GM23338 (cell line): ENCODE results near the gene OPN1MW. TPM values are rescaled to one million over a fixed set of nuclear protein-coding genes. Genes with fewer than 3 reads are reported as not detected.

Experiments used
- ATAC-seq: fragments of 200-7000 bp; cut with Tn5 transposase; 3 replicates; pipeline ENCODE4 v1.9.1; 2020
- DNase-seq: peaks from one replicate; pipeline ENCODE4 v3.0.0-alpha.2; 2015; ENCODE audit warnings: low spot score
- H2AFZ ChIP-seq: fragments of 200-600 bp; sonication (generic); 2 replicates; pipeline ENCODE4 v1.8.0; 2016; ENCODE audit warnings: antibody characterized with exemption, mild to moderate bottlenecking, moderate library complexity
- H3F3A ChIP-seq: fragments of 200-600 bp; sonication (generic); replicated peaks from 2 replicates; pipeline ENCODE4 v1.8.0; 2017; ENCODE audit warnings: antibody characterized with exemption, mixed run types, low read depth
- H3K27ac ChIP-seq: fragments of 200-600 bp; sonication (generic); 2 replicates; pipeline ENCODE4 v1.6.1; 2016; ENCODE audit warnings: low read depth
- H3K27me3 ChIP-seq: fragments of 200-600 bp; sonication (generic); 2 replicates; pipeline ENCODE4 v1.8.0; 2016; ENCODE audit warnings: mild to moderate bottlenecking, mixed run types, moderate library complexity; ENCODE audit not compliant: insufficient read depth
- H3K36me3 ChIP-seq: fragments of 200-600 bp; sonication (generic); 2 replicates; pipeline ENCODE4 v1.8.0; 2016; ENCODE audit warnings: mild to moderate bottlenecking; ENCODE audit not compliant: insufficient read depth
- H3K4me1 ChIP-seq: fragments of 200-600 bp; sonication (generic); 2 replicates; pipeline ENCODE4 v1.8.0; 2016; ENCODE audit warnings: mild to moderate bottlenecking, moderate library complexity; ENCODE audit not compliant: insufficient read depth
- H3K4me2 ChIP-seq: fragments of 200-600 bp; sonication (generic); 2 replicates; pipeline ENCODE4 v1.7.1; 2017; ENCODE audit warnings: mixed run types
- H3K4me3 ChIP-seq: fragments of 200-600 bp; sonication (generic); 2 replicates; pipeline ENCODE4 v1.6.1; 2016; ENCODE audit warnings: mixed run types
- H3K79me2 ChIP-seq: fragments of 200-600 bp; sonication (generic); replicated peaks from 2 replicates; pipeline ENCODE4 v1.8.0; 2017; ENCODE audit warnings: mild to moderate bottlenecking; ENCODE audit not compliant: insufficient read depth
- H3K9me2 ChIP-seq: fragments of 200-600 bp; sonication (generic); 2 replicates; pipeline ENCODE4 v1.8.0; 2017; ENCODE audit not compliant: insufficient read depth
- H4K20me1 ChIP-seq: fragments of 200-600 bp; sonication (generic); replicated peaks from 2 replicates; pipeline ENCODE4 v1.8.0; 2017; ENCODE audit warnings: mild to moderate bottlenecking; ENCODE audit not compliant: insufficient read depth
- H3K27ac Mint-ChIP-seq: 2 replicates; pipeline ENCODE4 v1.8.0; 2020; ENCODE audit warnings: inconsistent platforms, mild to moderate bottlenecking, moderate library complexity, mixed read lengths
- H3K27me3 Mint-ChIP-seq: 3 replicates; pipeline ENCODE4 v1.8.0; 2022; ENCODE audit warnings: low read depth, mild to moderate bottlenecking, moderate library complexity, mixed read lengths, inconsistent platforms; ENCODE audit not compliant: insufficient read depth, poor library complexity
- H3K36me3 Mint-ChIP-seq: 3 replicates; pipeline ENCODE4 v1.8.0; 2021; ENCODE audit warnings: low read depth, mild to moderate bottlenecking, inconsistent platforms, moderate library complexity, mixed read lengths
- H3K4me1 Mint-ChIP-seq: 3 replicates; pipeline ENCODE4 v1.8.0; 2020; ENCODE audit warnings: mild to moderate bottlenecking, inconsistent platforms, mixed read lengths
- H3K4me3 Mint-ChIP-seq: 3 replicates; pipeline ENCODE4 v1.8.0; 2021; ENCODE audit warnings: moderate library complexity, mild to moderate bottlenecking, inconsistent platforms, mixed read lengths
- H3K9me3 Mint-ChIP-seq: 3 replicates; pipeline ENCODE4 v1.8.0; 2020; ENCODE audit warnings: moderate library complexity, mild to moderate bottlenecking, inconsistent platforms, mixed read lengths
- CREB1 ChIP-seq: fragments of 250-450 bp; sonication (Bioruptor Pico); IDR thresholded peaks from 2 replicates; pipeline ENCODE4 v1.5.0; 2020; ENCODE audit warnings: low read depth, mild to moderate bottlenecking, moderate library complexity
- CTCF ChIP-seq, 2 experiments: fragments of 200-600 bp in 1 of 2; sonication (generic) in 1 of 2; conservative IDR thresholded peaks; 2 replicates each; pipeline versions ENCODE4 v1.5.1 to v1.6.1; 2016 to 2017; ENCODE audit warnings: antibody characterized with exemption in 2 of 2, low read depth in 2 of 2, mild to moderate bottlenecking in 2 of 2, moderate library complexity in 1 of 2
- EZH2 ChIP-seq: fragments of 200-600 bp; sonication (generic); IDR thresholded peaks from one replicate; pipeline ENCODE4 v1.8.0; 2017; ENCODE audit warnings: antibody characterized with exemption, mild to moderate bottlenecking, low read depth; ENCODE audit not compliant: unreplicated experiment
- EZH2phosphoT487 ChIP-seq: fragments of 200-600 bp; sonication (generic); IDR thresholded peaks from one replicate; pipeline ENCODE4 v1.8.1; 2018; ENCODE audit warnings: antibody characterized with exemption; ENCODE audit not compliant: unreplicated experiment
- JUNB ChIP-seq: IDR thresholded peaks from one replicate; pipeline ENCODE4 v1.6.1; 2016; ENCODE audit warnings: antibody characterized with exemption; ENCODE audit not compliant: unreplicated experiment
- NANOG ChIP-seq: IDR thresholded peaks from 2 replicates; pipeline ENCODE4 v1.6.1; 2016; ENCODE audit warnings: antibody characterized with exemption, borderline replicate concordance
- POLR2AphosphoS5 ChIP-seq: IDR thresholded peaks from 2 replicates; pipeline ENCODE4 v1.6.1; 2016; ENCODE audit warnings: antibody characterized with exemption, low read depth
- STAT1 ChIP-seq: IDR thresholded peaks from one replicate; pipeline ENCODE4 v1.6.1; 2016; ENCODE audit warnings: antibody characterized with exemption; ENCODE audit not compliant: unreplicated experiment
- ZNF114 ChIP-seq: fragments of 250-450 bp; sonication (Bioruptor Pico); IDR thresholded peaks from 2 replicates; pipeline ENCODE4 v1.5.0; 2020; ENCODE audit warnings: mild to moderate bottlenecking, moderate library complexity
- ZNF331 ChIP-seq: fragments of 250-450 bp; sonication (Bioruptor Pico); IDR thresholded peaks from 2 replicates; pipeline ENCODE4 v1.5.0; 2020; ENCODE audit warnings: low read depth, mild to moderate bottlenecking, moderate library complexity
- polyA plus RNA-seq: library from polyadenylated mRNA; unstranded; fragments of >200 nt; fragmentation: Nextera tagmentation; extraction: Ambion mirVana; gene quantifications from 2 replicates; pipeline ENCODE4 v1.2.1, GENCODE V29; 2016
- total RNA-seq: library from RNA; depleted of rRNA; stranded (reverse); fragments of >200 nt; shearing (Covaris generic); gene quantifications from 2 replicates; pipeline ENCODE4 v1.2.3, GENCODE V29; 2014
- TF ChIP-seq, protein P1 (sequence below): fragments of 250-450 bp; sonication (Bioruptor Pico); IDR thresholded peaks from 2 replicates; pipeline ENCODE4 v1.5.0; 2020; ENCODE audit warnings: mild to moderate bottlenecking, moderate library complexity
- TF ChIP-seq, protein P2 (sequence below): IDR thresholded peaks from one replicate; pipeline ENCODE4 v1.6.1; 2018; ENCODE audit warnings: antibody characterized with exemption; ENCODE audit not compliant: unreplicated experiment
- TF ChIP-seq, protein P3 (sequence below): IDR thresholded peaks from 2 replicates; pipeline ENCODE4 v1.6.1; 2016; ENCODE audit warnings: antibody characterized with exemption

The OPN1MW gene
- total and polyA plus RNA-seq, 2 experiments from 2014 or later, result not detected

DNA sequence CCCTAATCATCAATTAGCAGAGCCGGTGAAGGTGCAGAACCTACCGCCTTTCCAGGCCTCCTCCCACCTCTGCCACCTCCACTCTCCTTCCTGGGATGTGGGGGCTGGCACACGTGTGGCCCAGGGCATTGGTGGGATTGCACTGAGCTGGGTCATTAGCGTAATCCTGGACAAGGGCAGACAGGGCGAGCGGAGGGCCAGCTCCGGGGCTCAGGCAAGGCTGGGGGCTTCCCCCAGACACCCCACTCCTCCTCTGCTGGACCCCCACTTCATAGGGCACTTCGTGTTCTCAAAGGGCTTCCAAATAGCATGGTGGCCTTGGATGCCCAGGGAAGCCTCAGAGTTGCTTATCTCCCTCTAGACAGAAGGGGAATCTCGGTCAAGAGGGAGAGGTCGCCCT lies 41.7 kb upstream of the OPN1MW start:
- ATAC-seq, result no peak

More for the DNA sequence above, 41.7 kb upstream of the OPN1MW start:
- Histone ChIP-seq H3K4me1 (no peaks in the 10 kb centered on the region), H3F3A (no peaks in the 10 kb centered on the region), H2AFZ (no peak overlapping the region), H3K4me3 (no peak overlapping the region), H3K79me2 (no peaks in the 10 kb centered on the region), H3K27me3 (no peaks in the 10 kb centered on the region), H3K27ac (no peak overlapping the region), H3K9me2 (no peaks in the 10 kb centered on the region), H4K20me1 (no peaks in the 10 kb centered on the region), H3K36me3 (no peaks in the 10 kb centered on the region), H3K4me2 (no peak overlapping the region)
- Mint-ChIP-seq H3K36me3 (no peaks in the 10 kb centered on the region), H3K9me3 (no peaks in the 10 kb centered on the region; the same call in 2 of the 3 replicates), H3K4me3 (no peak overlapping the region), H3K4me1 (peaks cover 1% of the 10 kb centered on the region; the same call in 2 of the 3 replicates), H3K27ac (no peak overlapping the region), H3K27me3 (peaks cover 4% of the 10 kb centered on the region)
- TF ChIP-seq, protein P1, sequence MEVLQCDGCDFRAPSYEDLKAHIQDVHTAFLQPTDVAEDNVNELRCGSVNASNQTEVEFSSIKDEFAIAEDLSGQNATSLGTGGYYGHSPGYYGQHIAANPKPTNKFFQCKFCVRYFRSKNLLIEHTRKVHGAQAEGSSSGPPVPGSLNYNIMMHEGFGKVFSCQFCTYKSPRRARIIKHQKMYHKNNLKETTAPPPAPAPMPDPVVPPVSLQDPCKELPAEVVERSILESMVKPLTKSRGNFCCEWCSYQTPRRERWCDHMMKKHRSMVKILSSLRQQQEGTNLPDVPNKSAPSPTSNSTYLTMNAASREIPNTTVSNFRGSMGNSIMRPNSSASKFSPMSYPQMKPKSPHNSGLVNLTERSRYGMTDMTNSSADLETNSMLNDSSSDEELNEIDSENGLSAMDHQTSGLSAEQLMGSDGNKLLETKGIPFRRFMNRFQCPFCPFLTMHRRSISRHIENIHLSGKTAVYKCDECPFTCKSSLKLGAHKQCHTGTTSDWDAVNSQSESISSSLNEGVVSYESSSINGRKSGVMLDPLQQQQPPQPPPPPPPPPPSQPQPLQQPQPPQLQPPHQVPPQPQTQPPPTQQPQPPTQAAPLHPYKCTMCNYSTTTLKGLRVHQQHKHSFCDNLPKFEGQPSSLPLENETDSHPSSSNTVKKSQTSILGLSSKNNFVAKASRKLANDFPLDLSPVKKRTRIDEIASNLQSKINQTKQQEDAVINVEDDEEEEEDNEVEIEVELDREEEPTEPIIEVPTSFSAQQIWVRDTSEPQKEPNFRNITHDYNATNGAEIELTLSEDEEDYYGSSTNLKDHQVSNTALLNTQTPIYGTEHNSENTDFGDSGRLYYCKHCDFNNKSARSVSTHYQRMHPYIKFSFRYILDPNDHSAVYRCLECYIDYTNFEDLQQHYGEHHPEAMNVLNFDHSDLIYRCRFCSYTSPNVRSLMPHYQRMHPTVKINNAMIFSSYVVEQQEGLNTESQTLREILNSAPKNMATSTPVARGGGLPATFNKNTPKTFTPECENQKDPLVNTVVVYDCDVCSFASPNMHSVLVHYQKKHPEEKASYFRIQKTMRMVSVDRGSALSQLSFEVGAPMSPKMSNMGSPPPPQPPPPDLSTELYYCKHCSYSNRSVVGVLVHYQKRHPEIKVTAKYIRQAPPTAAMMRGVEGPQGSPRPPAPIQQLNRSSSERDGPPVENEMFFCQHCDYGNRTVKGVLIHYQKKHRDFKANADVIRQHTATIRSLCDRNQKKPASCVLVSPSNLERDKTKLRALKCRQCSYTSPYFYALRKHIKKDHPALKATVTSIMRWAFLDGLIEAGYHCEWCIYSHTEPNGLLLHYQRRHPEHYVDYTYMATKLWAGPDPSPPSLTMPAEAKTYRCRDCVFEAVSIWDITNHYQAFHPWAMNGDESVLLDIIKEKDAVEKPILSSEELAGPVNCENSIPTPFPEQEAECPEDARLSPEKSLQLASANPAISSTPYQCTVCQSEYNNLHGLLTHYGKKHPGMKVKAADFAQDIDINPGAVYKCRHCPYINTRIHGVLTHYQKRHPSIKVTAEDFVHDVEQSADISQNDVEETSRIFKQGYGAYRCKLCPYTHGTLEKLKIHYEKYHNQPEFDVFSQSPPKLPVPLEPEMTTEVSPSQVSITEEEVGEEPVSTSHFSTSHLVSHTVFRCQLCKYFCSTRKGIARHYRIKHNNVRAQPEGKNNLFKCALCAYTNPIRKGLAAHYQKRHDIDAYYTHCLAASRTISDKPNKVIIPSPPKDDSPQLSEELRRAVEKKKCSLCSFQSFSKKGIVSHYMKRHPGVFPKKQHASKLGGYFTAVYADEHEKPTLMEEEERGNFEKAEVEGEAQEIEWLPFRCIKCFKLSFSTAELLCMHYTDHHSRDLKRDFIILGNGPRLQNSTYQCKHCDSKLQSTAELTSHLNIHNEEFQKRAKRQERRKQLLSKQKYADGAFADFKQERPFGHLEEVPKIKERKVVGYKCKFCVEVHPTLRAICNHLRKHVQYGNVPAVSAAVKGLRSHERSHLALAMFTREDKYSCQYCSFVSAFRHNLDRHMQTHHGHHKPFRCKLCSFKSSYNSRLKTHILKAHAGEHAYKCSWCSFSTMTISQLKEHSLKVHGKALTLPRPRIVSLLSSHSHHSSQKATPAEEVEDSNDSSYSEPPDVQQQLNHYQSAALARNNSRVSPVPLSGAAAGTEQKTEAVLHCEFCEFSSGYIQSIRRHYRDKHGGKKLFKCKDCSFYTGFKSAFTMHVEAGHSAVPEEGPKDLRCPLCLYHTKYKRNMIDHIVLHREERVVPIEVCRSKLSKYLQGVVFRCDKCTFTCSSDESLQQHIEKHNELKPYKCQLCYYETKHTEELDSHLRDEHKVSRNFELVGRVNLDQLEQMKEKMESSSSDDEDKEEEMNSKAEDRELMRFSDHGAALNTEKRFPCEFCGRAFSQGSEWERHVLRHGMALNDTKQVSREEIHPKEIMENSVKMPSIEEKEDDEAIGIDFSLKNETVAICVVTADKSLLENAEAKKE (CRISPR knock-in tag), result no peak
- TF ChIP-seq ZNF331 (CRISPR knock-in tag), result no peak
- no peak for TF ChIP-seq CTCF (conservative IDR thresholded peaks at IDR 0.05; ENCODE audit: low read depth in 2 of 2)
- TF ChIP-seq, protein P2, sequence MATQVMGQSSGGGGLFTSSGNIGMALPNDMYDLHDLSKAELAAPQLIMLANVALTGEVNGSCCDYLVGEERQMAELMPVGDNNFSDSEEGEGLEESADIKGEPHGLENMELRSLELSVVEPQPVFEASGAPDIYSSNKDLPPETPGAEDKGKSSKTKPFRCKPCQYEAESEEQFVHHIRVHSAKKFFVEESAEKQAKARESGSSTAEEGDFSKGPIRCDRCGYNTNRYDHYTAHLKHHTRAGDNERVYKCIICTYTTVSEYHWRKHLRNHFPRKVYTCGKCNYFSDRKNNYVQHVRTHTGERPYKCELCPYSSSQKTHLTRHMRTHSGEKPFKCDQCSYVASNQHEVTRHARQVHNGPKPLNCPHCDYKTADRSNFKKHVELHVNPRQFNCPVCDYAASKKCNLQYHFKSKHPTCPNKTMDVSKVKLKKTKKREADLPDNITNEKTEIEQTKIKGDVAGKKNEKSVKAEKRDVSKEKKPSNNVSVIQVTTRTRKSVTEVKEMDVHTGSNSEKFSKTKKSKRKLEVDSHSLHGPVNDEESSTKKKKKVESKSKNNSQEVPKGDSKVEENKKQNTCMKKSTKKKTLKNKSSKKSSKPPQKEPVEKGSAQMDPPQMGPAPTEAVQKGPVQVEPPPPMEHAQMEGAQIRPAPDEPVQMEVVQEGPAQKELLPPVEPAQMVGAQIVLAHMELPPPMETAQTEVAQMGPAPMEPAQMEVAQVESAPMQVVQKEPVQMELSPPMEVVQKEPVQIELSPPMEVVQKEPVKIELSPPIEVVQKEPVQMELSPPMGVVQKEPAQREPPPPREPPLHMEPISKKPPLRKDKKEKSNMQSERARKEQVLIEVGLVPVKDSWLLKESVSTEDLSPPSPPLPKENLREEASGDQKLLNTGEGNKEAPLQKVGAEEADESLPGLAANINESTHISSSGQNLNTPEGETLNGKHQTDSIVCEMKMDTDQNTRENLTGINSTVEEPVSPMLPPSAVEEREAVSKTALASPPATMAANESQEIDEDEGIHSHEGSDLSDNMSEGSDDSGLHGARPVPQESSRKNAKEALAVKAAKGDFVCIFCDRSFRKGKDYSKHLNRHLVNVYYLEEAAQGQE, result no peak
- no peak for TF ChIP-seq CREB1
- no peak for TF ChIP-seq EZH2
- no peak for TF ChIP-seq NANOG
- no peak for TF ChIP-seq POLR2AphosphoS5
- no peak for TF ChIP-seq JUNB
- TF ChIP-seq, protein P3, sequence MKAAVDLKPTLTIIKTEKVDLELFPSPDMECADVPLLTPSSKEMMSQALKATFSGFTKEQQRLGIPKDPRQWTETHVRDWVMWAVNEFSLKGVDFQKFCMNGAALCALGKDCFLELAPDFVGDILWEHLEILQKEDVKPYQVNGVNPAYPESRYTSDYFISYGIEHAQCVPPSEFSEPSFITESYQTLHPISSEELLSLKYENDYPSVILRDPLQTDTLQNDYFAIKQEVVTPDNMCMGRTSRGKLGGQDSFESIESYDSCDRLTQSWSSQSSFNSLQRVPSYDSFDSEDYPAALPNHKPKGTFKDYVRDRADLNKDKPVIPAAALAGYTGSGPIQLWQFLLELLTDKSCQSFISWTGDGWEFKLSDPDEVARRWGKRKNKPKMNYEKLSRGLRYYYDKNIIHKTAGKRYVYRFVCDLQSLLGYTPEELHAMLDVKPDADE, result no peak
- TF ChIP-seq STAT1, result no peak
- TF ChIP-seq EZH2phosphoT487, result no peak
- no peak for TF ChIP-seq ZNF114 (CRISPR knock-in tag)
- DNase-seq, result no peak
